ENCODE measurements around the gene PDE4A.
A peak's percentile ranks its signal among the peaks of the same experiment; 100 is the strongest.

The PDE4A gene

DNA sequence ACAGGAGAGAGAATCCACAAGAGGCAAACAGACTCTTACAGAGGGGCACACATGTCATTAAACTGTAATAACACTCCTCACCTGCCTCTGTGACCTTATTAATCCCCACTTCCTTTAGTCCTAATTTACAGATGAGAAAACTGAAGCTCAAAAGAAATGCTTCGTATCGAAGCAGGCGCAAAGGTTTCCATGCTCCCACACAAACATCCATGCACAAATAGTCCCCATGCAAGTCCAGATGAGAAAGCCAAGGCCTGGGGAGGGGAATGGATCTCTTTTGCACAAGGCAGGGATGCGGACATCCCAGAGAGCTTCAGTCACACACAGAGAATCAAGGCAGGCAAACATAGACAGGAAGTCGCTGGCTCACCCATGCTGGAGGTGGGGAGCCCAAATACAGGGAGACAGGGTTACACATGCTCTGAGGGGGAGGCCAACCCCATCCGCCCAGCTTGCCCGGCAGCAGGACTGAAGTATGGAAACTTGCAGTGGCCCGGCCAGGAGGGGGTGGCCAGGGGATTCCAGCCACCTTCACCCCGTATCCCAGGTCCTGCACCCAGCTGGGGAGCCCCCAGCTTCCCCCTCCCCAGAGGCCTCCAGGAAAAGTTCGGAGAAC, 96.4 kb downstream of the PDE4A start:
- peak; percentile 32 for DNase-seq

DNA sequence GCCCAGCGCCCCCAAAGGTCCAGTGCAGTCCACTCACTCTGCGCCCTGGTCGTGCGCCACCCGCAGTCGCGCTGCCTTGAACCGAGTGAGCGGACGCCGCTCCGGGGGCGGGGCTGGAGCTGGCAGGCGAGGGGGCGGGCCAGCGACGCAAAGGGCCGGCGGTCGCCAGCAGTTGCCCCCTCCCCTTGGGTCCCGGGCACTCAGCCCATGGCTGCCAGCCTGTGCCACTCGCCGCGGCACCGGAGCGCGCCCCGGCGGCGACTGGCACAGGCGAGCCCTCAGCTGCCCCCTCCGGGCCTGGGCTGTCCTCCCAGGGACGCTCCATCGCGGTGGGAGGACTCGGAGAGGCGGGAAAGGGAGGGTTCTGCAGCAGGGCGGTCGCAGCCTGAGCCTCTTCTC, 97.0 kb downstream of the PDE4A start, which contains the start of gene S1PR5:
S1PR5 (minus strand) TSS at position 87 of the 399 bp plus-strand sequence. CDS start 2,436 bp downstream, outside the sequence.
- DNase-seq, result peak; percentile 87

DNA sequence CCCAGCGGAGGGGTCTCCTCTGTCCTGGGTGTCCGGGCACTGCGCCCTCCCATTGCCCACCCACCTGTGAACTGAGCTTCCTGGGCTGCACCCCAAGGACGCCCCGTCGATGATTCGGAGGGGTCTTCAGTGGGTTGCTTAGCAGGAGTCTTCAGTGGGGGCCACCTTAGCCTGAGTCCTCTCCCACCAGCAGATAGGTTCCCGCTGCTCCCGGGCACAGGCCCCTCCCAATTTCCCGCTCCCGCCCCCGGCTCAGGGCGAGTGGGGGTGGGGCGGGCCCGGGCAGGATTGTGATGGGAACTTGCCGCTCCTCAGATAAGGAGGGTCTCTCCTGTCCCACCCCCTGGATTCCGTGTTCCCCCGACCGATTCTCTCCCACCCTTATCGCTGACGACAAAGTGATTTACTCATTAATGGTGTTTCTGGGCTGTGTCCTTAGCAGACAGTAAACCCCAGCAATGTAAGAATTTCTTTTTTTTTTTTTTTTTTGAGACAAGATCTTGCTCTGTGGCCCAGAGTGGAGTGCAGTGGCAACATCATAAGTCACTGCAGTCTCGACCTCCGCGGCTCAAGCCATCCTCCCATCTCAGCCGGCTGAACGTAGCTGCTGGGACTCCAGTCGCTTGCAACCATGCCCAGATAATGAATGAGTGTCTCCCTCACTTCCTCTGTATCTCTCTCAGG, 97.6 kb downstream of the PDE4A start:
- DNase-seq, result peak; percentile 62

DNA sequence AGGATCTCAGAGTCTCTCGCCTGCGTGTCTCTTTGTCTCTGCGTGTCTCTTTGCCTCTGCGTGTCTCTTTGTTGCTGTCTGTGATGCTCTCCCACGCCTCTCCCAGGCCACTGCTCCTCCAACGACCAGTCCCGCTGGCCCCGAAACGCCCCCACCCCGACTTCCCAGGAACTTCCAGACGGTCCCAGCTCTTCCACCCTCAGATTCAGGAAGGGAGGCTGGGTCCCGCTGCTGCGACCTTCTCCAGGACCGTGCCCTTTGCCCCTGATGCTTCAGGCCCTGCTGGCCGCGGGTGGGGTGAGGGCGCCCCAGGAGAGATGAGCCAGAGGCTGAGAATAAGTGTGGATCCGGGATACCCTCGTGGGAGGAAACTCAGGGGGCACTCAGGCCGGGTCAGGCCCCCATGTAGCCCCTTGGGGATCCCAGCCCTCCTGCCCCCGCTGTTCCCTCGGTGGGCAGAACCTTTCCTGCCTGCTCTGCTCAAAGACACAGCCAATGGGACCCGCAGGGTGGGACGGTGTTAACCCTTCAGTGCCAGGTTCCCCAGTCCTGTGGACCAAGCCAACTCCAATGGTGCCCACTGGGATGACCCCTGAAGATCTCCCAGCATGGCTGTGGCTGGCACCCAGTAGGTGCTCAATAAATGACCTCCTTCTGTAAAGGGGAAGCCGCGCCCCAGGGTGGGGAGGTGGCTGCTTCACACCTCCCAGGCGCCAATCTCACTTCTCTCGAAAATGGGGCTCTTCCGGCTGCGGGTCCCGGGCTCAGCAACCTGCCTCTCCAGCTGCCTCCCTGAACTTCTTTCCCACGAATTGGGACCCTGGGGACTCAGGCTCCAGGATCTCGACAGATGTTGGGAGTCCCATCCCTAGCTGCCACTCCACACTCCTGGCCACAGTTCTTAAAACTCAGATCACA, 98.4 kb downstream of the PDE4A start:
- DNase-seq, result peak; percentile 64

All from midbrain (tissue), 1 donor.